ENCODE measurements around the gene C6orf120. TPM values are rescaled to one million over a fixed set of nuclear protein-coding genes. Genes with fewer than 3 reads are reported as not detected.

C6orf120 gene
- total RNA-seq = 26.9 TPM

- no peak for FAIRE-seq
Measured at GRCh38 chr6:169701954-169702839, at the start of gene C6orf120, which contains the start of gene WDR27. C6orf120 (plus strand) TSS chr6:169702126; CDS start chr6:169702460, 334 bp downstream. WDR27 (minus strand) TSS chr6:169702029; CDS start chr6:169689005, 13,024 bp downstream.

GRCh38 chr6:169652896-169653295, 49.0 kb upstream of the C6orf120 start:
- FAIRE-seq = no peak
- no peak for DNase-seq (ENCODE audit: low spot score in 2 of 2)

More at GRCh38 chr6:169701954-169702839, at the start of gene C6orf120, which contains the start of gene WDR27:
- DNase-seq (ENCODE audit: low spot score in 2 of 2) = peak; percentile 90 to 94

GRCh38 chr6:169653691-169654090, 48.2 kb upstream of the C6orf120 start:
- FAIRE-seq (no peak), DNase-seq (ENCODE audit: low spot score in 2 of 2) (no peak)

- peak in 1 of 2 donors; percentile 62 for DNase-seq (ENCODE audit: low spot score in 2 of 2)
- FAIRE-seq = no peak
Measured at GRCh38 chr6:169654598-169655391, 47.1 kb upstream of the C6orf120 start.

- DNase-seq (ENCODE audit: low spot score in 2 of 2) (no peak), FAIRE-seq (no peak)
Measured at GRCh38 chr6:169656546-169657283, 45.2 kb upstream of the C6orf120 start.

GRCh38 chr6:169657284-169657610, 44.7 kb upstream of the C6orf120 start:
- DNase-seq (ENCODE audit: low spot score in 2 of 2) (no peak), FAIRE-seq (no peak)

- DNase-seq (ENCODE audit: low spot score in 2 of 2) (no peak), FAIRE-seq (no peak)
Measured at GRCh38 chr6:169659820-169660610, 41.9 kb upstream of the C6orf120 start.

- no peak for DNase-seq (ENCODE audit: low spot score in 2 of 2)
- FAIRE-seq = no peak
Measured at GRCh38 chr6:169660751-169661390, 41.1 kb upstream of the C6orf120 start.

- DNase-seq (ENCODE audit: low spot score in 2 of 2) (no peak), FAIRE-seq (no peak)
Measured at GRCh38 chr6:169661391-169661756, 40.6 kb upstream of the C6orf120 start.

- FAIRE-seq = no peak
- DNase-seq (ENCODE audit: low spot score in 2 of 2) = no peak
Measured at GRCh38 chr6:169663468-169663867, 38.5 kb upstream of the C6orf120 start.

GRCh38 chr6:169664227-169664626, 37.7 kb upstream of the C6orf120 start:
- FAIRE-seq = no peak
- DNase-seq (ENCODE audit: low spot score in 2 of 2) = no peak

GRCh38 chr6:169665289-169665688, 36.6 kb upstream of the C6orf120 start:
- FAIRE-seq (no peak), DNase-seq (ENCODE audit: low spot score in 2 of 2) (no peak)

GRCh38 chr6:169666441-169666840, 35.5 kb upstream of the C6orf120 start:
- no peak for DNase-seq (ENCODE audit: low spot score in 2 of 2)
- FAIRE-seq = no peak

- FAIRE-seq (no peak), DNase-seq (ENCODE audit: low spot score in 2 of 2) (no peak)
Measured at GRCh38 chr6:169667716-169668115, 34.2 kb upstream of the C6orf120 start.

- DNase-seq (ENCODE audit: low spot score in 2 of 2) = no peak
- no peak for FAIRE-seq
Measured at GRCh38 chr6:169668203-169668847, 33.6 kb upstream of the C6orf120 start.

GRCh38 chr6:169669147-169669546, 32.8 kb upstream of the C6orf120 start:
- no peak for FAIRE-seq
- DNase-seq (ENCODE audit: low spot score in 2 of 2) = no peak

- DNase-seq (ENCODE audit: low spot score in 2 of 2) = no peak
- no peak for FAIRE-seq
Measured at GRCh38 chr6:169669889-169670288, 32.0 kb upstream of the C6orf120 start.

- no peak for DNase-seq (ENCODE audit: low spot score in 2 of 2)
- FAIRE-seq = no peak
Measured at GRCh38 chr6:169671563-169671962, 30.4 kb upstream of the C6orf120 start.

- DNase-seq (ENCODE audit: low spot score in 2 of 2) = no peak
- FAIRE-seq = no peak
Measured at GRCh38 chr6:169675011-169675410, 26.9 kb upstream of the C6orf120 start.

All from frontal cortex (tissue), 4 donors.